K562 treated with DMSO at 1 percent for 12 hours (cell line): Measurements from ENCODE around the gene BAIAP3. TPM values are rescaled to one million over a fixed set of nuclear protein-coding genes. Genes with fewer than 3 reads are reported as not detected.

Source experiments
- total RNA-seq: library from RNA; unstranded; fragments of 300-600 nt; gene quantifications from 2 replicates; pipeline ENCODE4 v1.2.3, GENCODE V29; 2022; ENCODE audit not compliant: insufficient read depth

The BAIAP3 gene
- 7.6 and 8.0 TPM in 2 replicates for total RNA-seq

GRCh38 chr16:1333149-1333812 lies at the start of gene BAIAP3:
Gene BAIAP3 (plus strand): TSS chr16:1333645. CDS start chr16:1338550, 4,905 bp downstream.

GRCh38 chr16:1308977-1309885 lies 24.2 kb upstream of the BAIAP3 start, which contains the start of gene UBE2I:
Gene UBE2I (plus strand): TSS chr16:1309636. CDS start chr16:1314031, 4,395 bp downstream.

GRCh38 chr16:1351582-1352362 lies 18.3 kb downstream of the BAIAP3 start, which contains the start of the genes GNPTG and TSR3:
Gene GNPTG (plus strand): TSS chr16:1351931. CDS start chr16:1351966, 35 bp downstream.
Gene TSR3 (minus strand): TSS chr16:1351878. CDS start chr16:1351804, 74 bp downstream.

Other genes with a start within 250 kb of the BAIAP3 start
- gene C1QTNF8, start 237.4 kb upstream of the BAIAP3 start, total RNA-seq, result not detected in 2 replicates
- 0.42 TPM in 1 of 2 replicates, not detected in the other for gene CACNA1H, start 180.5 kb upstream of the BAIAP3 start, total RNA-seq
- not detected in 2 replicates for gene TPSG1, start 108.4 kb upstream of the BAIAP3 start, total RNA-seq
- not detected in 2 replicates for gene TPSB2, start 103.5 kb upstream of the BAIAP3 start, total RNA-seq
- gene TPSAB1, start 92.9 kb upstream of the BAIAP3 start, total RNA-seq, result not detected in 2 replicates
- gene TPSD1, start 77.6 kb upstream of the BAIAP3 start, total RNA-seq, result not detected in 2 replicates
- gene UBE2I, start 24.0 kb upstream of the BAIAP3 start, total RNA-seq, result 59.0 and 74.5 TPM in 2 replicates
- 70.7 and 83.2 TPM in 2 replicates for gene TSR3, start 18.2 kb downstream of the BAIAP3 start, total RNA-seq
- gene GNPTG, start 18.3 kb downstream of the BAIAP3 start, total RNA-seq, result 34.2 and 34.8 TPM in 2 replicates
- 8.7 and 22.3 TPM in 2 replicates for gene UNKL, start 81.1 kb downstream of the BAIAP3 start, total RNA-seq
- 22.0 and 29.5 TPM in 2 replicates for gene UQCC4, start 87.1 kb downstream of the BAIAP3 start, total RNA-seq
- gene PERCC1, start 97.4 kb downstream of the BAIAP3 start, total RNA-seq, result not detected in 2 replicates
- gene CCDC154, start 110.9 kb downstream of the BAIAP3 start, total RNA-seq, result 2.0 and 2.4 TPM in 2 replicates
- 93.1 and 166 TPM in 2 replicates for gene CLCN7, start 141.4 kb downstream of the BAIAP3 start, total RNA-seq
- not detected in 2 replicates for gene PTX4, start 155.3 kb downstream of the BAIAP3 start, total RNA-seq
- gene TELO2, start 159.7 kb downstream of the BAIAP3 start, total RNA-seq, result 39.8 and 54.2 TPM in 2 replicates
- not detected in 2 replicates for gene TMEM204, start 200.0 kb downstream of the BAIAP3 start, total RNA-seq